IMR-90 (cell line): ENCODE measurements around the gene BCAT1. TPM values are rescaled to one million over a fixed set of nuclear protein-coding genes. Genes with fewer than 3 reads are reported as not detected.

Experiments used
- CHD1 ChIP-seq: IDR thresholded peaks from 2 replicates; pipeline ENCODE4 v1.6.1; 2012; ENCODE audit warnings: low read depth, low read length, improper control_type of control experiment
- MAZ ChIP-seq: IDR thresholded peaks from 2 replicates; pipeline ENCODE4 v1.6.1; 2012; ENCODE audit warnings: low read depth, mild to moderate bottlenecking, low read length, improper control_type of control experiment, moderate library complexity, borderline replicate concordance
- POLR2A ChIP-seq: IDR thresholded peaks from 2 replicates; pipeline ENCODE4 v1.6.1; 2012; ENCODE audit warnings: mild to moderate bottlenecking, low read depth, low read length
- RAD21 ChIP-seq: IDR thresholded peaks from 2 replicates; pipeline ENCODE4 v1.6.1; 2012; ENCODE audit warnings: low read length, improper control_type of control experiment
- SMC3 ChIP-seq: fragments of 150-350 bp; IDR thresholded peaks from 2 replicates; pipeline ENCODE4 v1.6.1; 2016; ENCODE audit warnings: low read depth, mild to moderate bottlenecking, antibody characterized with exemption, low read length, moderate library complexity
- USF2 ChIP-seq: fragments of 150-350 bp; IDR thresholded peaks from 2 replicates; pipeline ENCODE4 v1.6.1; 2017; ENCODE audit warnings: mild to moderate bottlenecking, antibody characterized with exemption, low read length, low read depth
- polyA plus RNA-seq, 3 experiments: library from polyadenylated mRNA; depleted of rRNA; stranded (reverse); fragments of >200 nt; gene quantifications; 2 replicates each; pipeline ENCODE4 v1.2.3, GENCODE V29; 2012; ENCODE audit warnings: low replicate concordance in 1 of 3
- total RNA-seq: library from RNA; depleted of rRNA; stranded (reverse); fragments of >200 nt; gene quantifications from 2 replicates; pipeline ENCODE4 v1.2.3, GENCODE V29; 2012

Gene BCAT1
- total and polyA plus RNA-seq, 2 of the 4 experiments (the other 2 are of a cell fraction) = 30.4 to 683 TPM

GRCh38 chr12:24901576-24902461 is 47.1 kb downstream of the BCAT1 start (continued):
- TF ChIP-seq SMC3 (no peak), MAZ (no peak), RAD21 (no peak), POLR2A (no peak), USF2 (no peak), CHD1 (no peak)
